ENCODE data around the gene SLA2. TPM values are rescaled to one million over a fixed set of nuclear protein-coding genes. Genes with fewer than 3 reads are reported as not detected.
"Not testable (repeated sequence)": the region's sequence is repeated elsewhere in the genome, so short reads cannot be mapped to it uniquely, and the experiment has no call there.

Gene SLA2
- total RNA-seq, 2 experiments from 2014 or later = 48.7 to 52.6 TPM

DNA sequence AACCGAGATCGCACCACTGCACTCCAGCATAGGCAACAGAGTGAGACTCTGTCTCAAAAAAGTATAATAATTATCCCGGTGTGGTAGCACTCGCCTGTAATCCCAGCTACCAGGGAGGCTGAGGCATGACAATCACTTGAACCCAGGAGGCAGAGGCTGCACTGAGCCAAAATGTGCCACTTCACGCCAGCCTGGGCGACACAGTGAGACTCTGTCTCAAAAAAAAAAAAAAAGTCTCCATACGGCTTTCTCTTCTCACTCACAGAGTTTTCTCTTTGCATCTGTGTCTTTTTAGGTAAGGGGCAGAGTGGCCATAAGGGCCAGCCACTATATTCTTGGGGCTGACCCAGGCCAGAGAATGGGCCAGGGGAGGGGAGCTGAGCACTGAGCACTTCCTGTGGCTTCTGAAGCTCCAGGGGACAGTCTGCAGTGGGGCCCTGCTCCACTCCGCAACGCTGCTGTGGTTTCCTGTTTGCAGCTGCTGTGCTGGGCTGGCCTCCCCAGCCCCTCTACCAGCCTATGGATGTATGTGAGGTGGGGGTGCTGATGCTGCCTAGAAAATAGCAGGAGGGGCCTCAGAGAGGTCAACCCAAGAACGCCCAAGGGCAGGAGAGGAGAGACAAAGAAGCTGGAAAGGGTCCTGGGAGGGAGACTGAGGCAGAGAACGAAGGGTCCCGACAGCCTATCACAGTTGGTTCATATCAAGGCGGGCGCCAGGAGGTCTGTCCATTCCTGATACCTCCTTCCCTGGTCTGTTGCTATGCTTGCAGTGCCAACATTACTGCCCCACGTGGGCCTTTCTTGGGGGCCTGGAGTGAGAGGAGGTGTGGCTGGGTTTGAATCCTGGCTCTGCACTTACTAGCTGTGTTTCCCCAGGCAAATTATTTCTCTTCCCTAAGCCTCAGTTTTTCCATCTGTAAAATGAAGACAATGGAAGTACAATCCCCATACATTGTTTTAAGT is 16.0 kb downstream of the SLA2 start:
- no peaks in the 10 kb centered on the region for H3K27me3 Mint-ChIP-seq
- intact Hi-C loops (cut with DNase I, micrococcal nuclease) = loop anchor here in 1 of 2 experiments (2.0 kb wide), 1 partner anchor 15 kb away; no protein-coding TSS in a partner anchor
- H3K9me3 Mint-ChIP-seq (ENCODE audit: low read depth) = no peaks in the 10 kb centered on the region
- H3K27ac Mint-ChIP-seq = peak overlapping the region; percentile 98
- ATAC-seq (peak; percentile 93), DNase-seq (peak; percentile 73)
- POLR2A ChIA-PET = interaction anchor here (1.0 kb wide), 1 partner anchor 24 kb away, joined by 3 read pairs; the partner anchor contains the start of gene RAB5IF
- peak overlapping the region; percentile 52 for H3K4me3 Mint-ChIP-seq
- peaks cover 39% of the 10 kb centered on the region for H3K4me1 Mint-ChIP-seq
- CTCF ChIA-PET = interaction anchor here (0.6 to 1.4 kb wide), 4 partner anchors 17 to 116 kb away, joined by 3 to 8 read pairs (median 4); partner anchors contain the start of gene NDRG3
- H3K36me3 Mint-ChIP-seq (ENCODE audit: low read depth) = peaks cover 47% of the 10 kb centered on the region

- H3K4me3 Mint-ChIP-seq = no peak overlapping the region
- DNase-seq (peak; percentile 28), ATAC-seq (peak; percentile 45)
- H3K27me3 Mint-ChIP-seq = no peaks in the 10 kb centered on the region
- intact Hi-C loops (cut with DNase I, micrococcal nuclease) = no loop called here
- POLR2A ChIA-PET = no interaction called here
- H3K4me1 Mint-ChIP-seq = peaks cover 49% of the 10 kb centered on the region
- peak overlapping the region; percentile 27 for H3K27ac Mint-ChIP-seq
- CTCF ChIA-PET = interaction anchor here (0.7 kb wide), 1 partner anchor 262 kb away, joined by 4 read pairs; no protein-coding TSS in a partner anchor
- no peaks in the 10 kb centered on the region for H3K9me3 Mint-ChIP-seq (ENCODE audit: low read depth)
- peaks cover 62% of the 10 kb centered on the region for H3K36me3 Mint-ChIP-seq (ENCODE audit: low read depth)
These were observed 17.9 kb downstream of the SLA2 start for GRCh38 chr20:36628076-36628475.

GRCh38 chr20:36624944-36625324 is 21.1 kb downstream of the SLA2 start:
- no peak for ATAC-seq
- ChIA-PET CTCF (interaction anchor here (1.1 kb wide), 1 partner anchor 16 kb away, joined by 3 read pairs; no protein-coding TSS in a partner anchor), POLR2A (interaction anchor here (1.3 kb wide), 1 partner anchor 19 kb away, joined by 3 read pairs; the partner anchor contains the start of gene RAB5IF)

DNA sequence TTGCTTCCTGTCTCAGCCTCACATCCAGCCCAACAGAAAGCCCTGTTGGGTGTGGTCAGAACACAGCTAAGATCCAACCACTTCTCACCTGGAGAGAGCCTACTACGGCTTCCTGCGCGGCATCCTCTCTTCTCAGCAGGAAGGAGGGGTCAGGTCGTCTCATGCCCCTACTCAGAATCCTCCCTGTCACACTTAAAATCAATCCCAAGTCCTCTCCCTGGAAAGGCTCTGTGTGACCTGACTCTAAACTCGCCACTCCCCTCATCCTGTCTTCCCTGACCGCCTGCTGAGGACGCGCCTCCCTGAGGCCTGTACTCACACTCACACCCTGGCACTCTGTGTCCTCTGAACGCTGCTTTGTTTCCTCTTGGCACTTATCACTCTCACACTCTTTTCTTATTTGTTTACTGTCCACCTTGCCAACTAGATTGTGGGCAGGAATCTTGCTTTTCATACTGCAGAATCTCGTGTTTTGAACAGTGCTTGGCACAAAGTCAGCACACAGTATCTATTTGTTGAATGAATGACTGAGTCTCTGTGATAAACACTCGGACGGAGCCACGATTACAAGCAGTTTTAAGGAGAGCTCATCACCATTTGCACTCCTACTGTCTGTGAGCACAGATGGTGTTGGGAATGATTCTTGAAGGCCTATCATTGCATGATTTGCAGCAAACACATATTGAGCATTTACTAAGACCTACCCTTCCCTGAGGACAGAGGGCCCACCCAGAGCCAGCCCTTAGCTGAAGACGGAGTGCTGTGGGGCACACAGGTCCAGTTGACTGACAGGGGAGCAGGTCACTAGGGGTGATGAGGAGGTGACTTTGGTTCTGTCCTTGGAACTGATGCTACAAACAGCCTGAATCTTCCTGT is 21.7 kb downstream of the SLA2 start:
- DNase-seq (no peak), ATAC-seq (no peak)
- ChIA-PET POLR2A (no interaction called here), CTCF (interaction anchor here (0.6 to 1.1 kb wide), 2 partner anchors 11 to 858 kb away, joined by 3 to 4 read pairs; no protein-coding TSS in a partner anchor)
- Mint-ChIP-seq H3K9me3 (ENCODE audit: low read depth) (no peaks in the 10 kb centered on the region), H3K36me3 (ENCODE audit: low read depth) (peaks cover 39% of the 10 kb centered on the region), H3K4me1 (peaks cover 23% of the 10 kb centered on the region), H3K4me3 (no peak overlapping the region), H3K27ac (peak overlapping the region; percentile 63), H3K27me3 (no peaks in the 10 kb centered on the region)
- intact Hi-C loops (cut with DNase I, micrococcal nuclease) = no loop called here

More at GRCh38 chr20:36624944-36625324, 21.1 kb downstream of the SLA2 start:
- Mint-ChIP-seq H3K27ac (peak overlapping the region; percentile 63), H3K36me3 (ENCODE audit: low read depth) (peaks cover 43% of the 10 kb centered on the region), H3K27me3 (no peaks in the 10 kb centered on the region), H3K9me3 (ENCODE audit: low read depth) (no peaks in the 10 kb centered on the region), H3K4me3 (no peak overlapping the region), H3K4me1 (peaks cover 30% of the 10 kb centered on the region)
- intact Hi-C loops (cut with DNase I, micrococcal nuclease) = no loop called here
- no peak for DNase-seq

DNA sequence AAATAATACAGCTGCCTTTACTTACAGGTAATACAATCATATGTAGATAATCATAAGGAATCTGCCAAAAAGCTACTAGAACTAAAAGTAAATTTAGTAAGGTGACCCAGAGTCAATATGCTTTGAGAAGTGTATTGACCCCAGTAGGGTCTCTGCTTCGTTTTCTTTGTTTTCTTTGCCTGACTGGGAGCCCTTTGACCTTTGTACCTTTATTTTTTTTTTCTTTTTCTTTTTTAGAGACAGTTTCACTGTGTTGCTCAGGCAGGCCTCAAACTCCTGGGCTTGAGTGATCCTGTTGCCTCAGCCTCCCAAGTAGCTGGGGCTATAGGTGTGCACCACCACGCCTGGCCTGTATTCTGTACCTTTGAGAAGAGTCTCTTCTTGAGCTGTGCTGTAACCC is 22.6 kb downstream of the SLA2 start:
- POLR2A ChIA-PET = interaction anchor here (0.7 kb wide), 1 partner anchor 208 kb away, joined by 5 read pairs; no protein-coding TSS in a partner anchor
- no peak overlapping the region for H3K27ac Mint-ChIP-seq
- H3K36me3 Mint-ChIP-seq (ENCODE audit: low read depth) = peaks cover 36% of the 10 kb centered on the region
- no peak for DNase-seq
- intact Hi-C loops (cut with DNase I, micrococcal nuclease) = no loop called here
- H3K27me3 Mint-ChIP-seq = no peaks in the 10 kb centered on the region
- H3K9me3 Mint-ChIP-seq (ENCODE audit: low read depth) = no peaks in the 10 kb centered on the region
- no peak overlapping the region for H3K4me3 Mint-ChIP-seq
- H3K4me1 Mint-ChIP-seq = peaks cover 20% of the 10 kb centered on the region
- ATAC-seq = no peak
- CTCF ChIA-PET = interaction anchor here (0.6 to 1.1 kb wide), 4 partner anchors 9 to 961 kb away, joined by 3 to 5 read pairs (median 4); no protein-coding TSS in a partner anchor

GRCh38 chr20:36620917-36621316 is 25.1 kb downstream of the SLA2 start:
- peaks cover 20% of the 10 kb centered on the region for H3K36me3 Mint-ChIP-seq (ENCODE audit: low read depth)
- H3K4me1 Mint-ChIP-seq = peaks cover 11% of the 10 kb centered on the region
- ChIA-PET CTCF (no interaction called here), POLR2A (no interaction called here)
- intact Hi-C loops (cut with DNase I, micrococcal nuclease) = no loop called here
- ATAC-seq = no peak
- no peaks in the 10 kb centered on the region for H3K27me3 Mint-ChIP-seq
- H3K4me3 Mint-ChIP-seq = no peak overlapping the region
- H3K9me3 Mint-ChIP-seq (ENCODE audit: low read depth) = no peaks in the 10 kb centered on the region
- no peak overlapping the region for H3K27ac Mint-ChIP-seq
- DNase-seq = no peak

DNA sequence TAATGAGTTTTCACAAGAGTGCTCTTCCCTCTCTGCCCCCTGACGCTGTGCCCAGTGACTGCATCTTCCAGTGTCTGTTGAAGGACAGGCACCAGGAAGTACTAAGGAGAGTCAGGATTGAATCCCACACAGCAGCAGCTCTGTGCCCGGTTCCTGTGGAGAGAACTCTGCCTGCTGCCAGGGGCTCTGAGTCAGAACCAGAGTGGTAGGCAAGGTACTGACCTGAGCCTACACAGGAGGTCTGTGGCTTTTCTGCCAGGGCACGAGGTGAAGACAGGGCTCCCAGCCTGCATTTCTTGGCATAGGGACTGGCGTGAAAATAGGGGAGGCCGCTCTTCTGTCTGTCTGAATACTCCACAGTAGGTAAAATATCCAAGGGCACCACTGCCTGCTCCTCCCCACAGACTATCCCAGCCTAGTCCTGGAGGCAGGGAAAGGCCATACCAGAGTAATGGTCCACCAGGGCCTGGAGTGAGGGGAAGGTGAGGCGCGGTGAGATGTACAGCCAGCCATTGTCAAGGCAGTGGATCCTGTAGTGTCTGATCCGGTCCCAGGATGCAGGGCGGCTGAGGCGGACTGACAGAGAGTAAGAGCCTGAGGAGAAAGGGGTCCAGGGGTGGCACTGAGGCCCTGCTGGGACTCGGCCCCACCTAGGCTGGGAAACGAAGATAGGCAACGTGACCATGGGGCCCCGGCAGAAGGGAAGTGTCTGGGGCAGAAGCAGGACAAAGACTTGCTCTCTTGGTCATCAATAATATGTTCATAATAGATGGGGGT is 31.0 kb downstream of the SLA2 start:
- Mint-ChIP-seq H3K27ac (peak overlapping the region; percentile 39), H3K36me3 (ENCODE audit: low read depth) (peaks cover 39% of the 10 kb centered on the region), H3K27me3 (no peaks in the 10 kb centered on the region), H3K9me3 (ENCODE audit: low read depth) (no peaks in the 10 kb centered on the region), H3K4me1 (peaks cover 3% of the 10 kb centered on the region), H3K4me3 (no peak overlapping the region)
- intact Hi-C loops (cut with DNase I, micrococcal nuclease) = no loop called here
- DNase-seq (no peak), ATAC-seq (no peak)
- CTCF ChIA-PET = interaction anchor here (0.6 to 2.2 kb wide), 3 partner anchors 8 to 475 kb away, joined by 3 to 8 read pairs (median 4); no protein-coding TSS in a partner anchor
- POLR2A ChIA-PET = no interaction called here

DNA sequence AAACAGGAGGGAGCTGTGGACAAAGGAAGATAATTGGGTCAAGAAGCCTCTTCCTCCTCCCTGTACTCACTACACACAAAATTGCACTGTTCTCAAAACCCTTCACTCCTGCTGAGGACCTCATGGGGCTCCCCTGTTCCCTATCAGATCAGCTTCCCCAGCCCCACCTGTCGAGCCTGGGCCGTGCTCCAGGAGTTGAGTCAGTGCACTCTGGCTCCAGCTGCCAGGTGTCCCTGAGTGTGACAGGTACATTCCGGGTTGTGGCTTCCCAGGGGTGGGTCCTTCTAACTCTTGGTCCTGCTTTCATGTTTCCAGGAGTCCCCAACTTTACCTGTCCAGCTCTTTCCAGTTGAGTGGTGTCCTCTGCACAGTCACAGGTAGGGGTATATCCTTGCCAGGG is 32.0 kb downstream of the SLA2 start:
- ChIA-PET POLR2A (interaction anchor here (0.6 kb wide), 1 partner anchor 37 kb away, joined by 3 read pairs; no protein-coding TSS in a partner anchor), CTCF (interaction anchor here (0.8 to 2.2 kb wide), 3 partner anchors 9 to 195 kb away, joined by 3 to 8 read pairs (median 4); no protein-coding TSS in a partner anchor)
- H3K27me3 Mint-ChIP-seq = no peaks in the 10 kb centered on the region
- intact Hi-C loops (cut with DNase I, micrococcal nuclease) = loop anchor here in 1 of 2 experiments (2.0 kb wide), 1 partner anchor 31 kb away; no protein-coding TSS in a partner anchor
- no peak overlapping the region for H3K4me3 Mint-ChIP-seq
- H3K27ac Mint-ChIP-seq = peak overlapping the region; percentile 39
- H3K9me3 Mint-ChIP-seq (ENCODE audit: low read depth) = no peaks in the 10 kb centered on the region
- no peak for DNase-seq
- H3K36me3 Mint-ChIP-seq (ENCODE audit: low read depth) = peaks cover 47% of the 10 kb centered on the region
- peaks cover 3% of the 10 kb centered on the region for H3K4me1 Mint-ChIP-seq
- no peak for ATAC-seq

DNA sequence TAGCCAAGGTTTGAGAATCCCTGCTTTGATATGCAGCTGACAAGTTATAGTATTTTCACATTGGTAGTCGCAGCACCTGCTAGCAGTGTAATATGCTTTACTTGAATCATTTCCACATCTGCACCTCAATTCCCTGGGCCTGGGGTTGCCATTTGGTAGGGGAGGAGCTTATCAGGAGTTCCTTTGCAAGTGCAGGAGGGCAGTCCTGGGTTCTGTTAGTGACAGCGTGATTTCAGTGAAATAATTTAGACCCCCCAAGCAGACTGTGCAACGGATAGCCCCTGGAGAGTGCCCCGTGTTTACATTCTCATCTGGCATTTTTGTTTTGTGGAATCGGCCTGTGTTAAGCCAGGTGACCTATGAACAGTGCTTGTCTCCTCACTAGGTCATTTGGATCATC is 34.4 kb downstream of the SLA2 start:
- no peak overlapping the region for H3K27ac Mint-ChIP-seq
- peaks cover 59% of the 10 kb centered on the region for H3K36me3 Mint-ChIP-seq (ENCODE audit: low read depth)
- peaks cover 14% of the 10 kb centered on the region for H3K4me1 Mint-ChIP-seq

GRCh38 chr20:36608388-36608728 is 37.6 kb downstream of the SLA2 start:
- CTCF ChIA-PET = interaction anchor here (0.7 to 1.4 kb wide), 4 partner anchors 14 to 147 kb away, joined by 3 to 9 read pairs (median 3); no protein-coding TSS in a partner anchor
- DNase-seq; intact Hi-C loops (cut with DNase I, micrococcal nuclease); POLR2A ChIA-PET; H3K27me3 Mint-ChIP-seq; H3K27ac Mint-ChIP-seq; H3K4me3 Mint-ChIP-seq; ATAC-seq; H3K9me3 Mint-ChIP-seq (ENCODE audit: low read depth): not testable (repeated sequence)
- Mint-ChIP-seq H3K36me3 (ENCODE audit: low read depth) (peaks cover 41% of the 10 kb centered on the region), H3K4me1 (peaks cover 20% of the 10 kb centered on the region)

More for the DNA sequence above, 34.4 kb downstream of the SLA2 start:
- POLR2A ChIA-PET = interaction anchor here (0.6 to 1.5 kb wide), 3 partner anchors 11 to 143 kb away, joined by 4 to 5 read pairs (median 5); no protein-coding TSS in a partner anchor
- CTCF ChIA-PET = interaction anchor here (1.0 to 1.9 kb wide), 4 partner anchors 14 to 143 kb away, joined by 3 to 11 read pairs (median 5); no protein-coding TSS in a partner anchor
- DNase-seq = no peak
- H3K9me3 Mint-ChIP-seq (ENCODE audit: low read depth) = no peaks in the 10 kb centered on the region
- ATAC-seq = no peak
- H3K27me3 Mint-ChIP-seq = no peaks in the 10 kb centered on the region
- intact Hi-C loops (cut with DNase I, micrococcal nuclease) = loop anchor here in 1 of 2 experiments (1.0 to 2.0 kb wide), 3 partner anchors 33 to 143 kb away; no protein-coding TSS in a partner anchor
- no peak overlapping the region for H3K4me3 Mint-ChIP-seq
